Measurements from ENCODE around the gene GFRA1. TPM values are rescaled to one million over a fixed set of nuclear protein-coding genes. Genes with fewer than 3 reads are reported as not detected.

Gene GFRA1
- polyA plus RNA-seq, 3 donors, result not detected

DNA sequence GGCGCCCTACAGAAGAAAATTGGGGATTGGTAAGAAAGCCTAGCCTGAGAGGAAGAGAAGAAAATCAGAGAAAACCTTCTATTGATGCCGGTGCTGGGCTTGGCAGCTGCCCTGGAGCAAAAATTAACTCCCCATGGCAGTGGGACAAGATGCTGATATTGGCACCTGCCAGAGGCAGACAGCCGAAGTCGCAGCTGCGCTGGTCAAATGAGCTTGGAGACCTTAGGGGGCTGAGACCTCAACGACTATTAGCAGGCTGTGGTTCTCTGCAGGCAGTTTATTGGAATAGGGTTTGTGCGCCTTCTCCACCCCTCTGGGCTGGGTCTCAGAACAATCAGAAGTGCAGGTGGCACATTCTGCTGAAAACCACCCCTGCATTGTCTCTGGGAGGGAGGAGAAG lies 213.7 kb downstream of the GFRA1 start:
- Mint-ChIP-seq H3K27me3 (ENCODE audit: low read depth in 3 of 3) (peaks cover 0 to 1% (median 0%) of the 10 kb centered on the region in 3 donors), H3K27ac (no peak overlapping the region), H3K4me3 (no peak overlapping the region), H3K36me3 (no peaks in the 10 kb centered on the region), H3K4me1 (no peaks in the 10 kb centered on the region), H3K9me3 (peaks cover 0 to 3% (median 0%) of the 10 kb centered on the region in 7 donors)
- H3K4me1 ChIP-seq (ENCODE audit: control insufficient read depth in 1 of 2, insufficient read depth in 2 of 2, low read length in 2 of 2), result no peaks in the 10 kb centered on the region
- no peaks in the 10 kb centered on the region for H3K36me3 ChIP-seq (replicated peaks in 1 of 2; ENCODE audit: control insufficient read depth in 1 of 2, insufficient read depth in 2 of 2, low read length in 2 of 2)
- no peak for TF ChIP-seq CTCF (IDR thresholded peaks at IDR 0.05)
- intact Hi-C loops (cut with micrococcal nuclease), result no loop called here
- H3K4me2 ChIP-seq (replicated peaks; ENCODE audit: extremely low read depth, low read length, poor library complexity, severe bottlenecking), result no peak overlapping the region
- H3K79me2 ChIP-seq (ENCODE audit: insufficient read depth, low read length), result no peaks in the 10 kb centered on the region
- no peak overlapping the region for H2AFZ ChIP-seq (ENCODE audit: insufficient read depth, low read depth, low read length, poor library complexity, severe bottlenecking)
- H3K9me3 ChIP-seq (replicated peaks in 1 of 2; ENCODE audit: control insufficient read depth in 1 of 2, insufficient read depth in 1 of 2, low read length in 2 of 2), result no peaks in the 10 kb centered on the region
- 93% methylated on average over 3 of the region's 7 CpGs for WGBS (ENCODE audit: insufficient coverage)
- no peak overlapping the region for H3K4me3 ChIP-seq (replicated peaks in 1 of 3; ENCODE audit: low read depth in 2 of 3, low read length in 3 of 3)
- H3K9ac ChIP-seq (ENCODE audit: insufficient read depth, low read length, poor library complexity, severe bottlenecking), result no peak overlapping the region
- no peak for DNase-seq
- no peak overlapping the region for H3K27ac ChIP-seq (ENCODE audit: low read depth in 1 of 2, low read length in 2 of 2)
- no peaks in the 10 kb centered on the region for H4K20me1 ChIP-seq (ENCODE audit: insufficient read depth, low read length)
- no peaks in the 10 kb centered on the region for H3K27me3 ChIP-seq (ENCODE audit: control insufficient read depth in 2 of 2, insufficient read depth in 2 of 2, low read length in 2 of 2)

DNA sequence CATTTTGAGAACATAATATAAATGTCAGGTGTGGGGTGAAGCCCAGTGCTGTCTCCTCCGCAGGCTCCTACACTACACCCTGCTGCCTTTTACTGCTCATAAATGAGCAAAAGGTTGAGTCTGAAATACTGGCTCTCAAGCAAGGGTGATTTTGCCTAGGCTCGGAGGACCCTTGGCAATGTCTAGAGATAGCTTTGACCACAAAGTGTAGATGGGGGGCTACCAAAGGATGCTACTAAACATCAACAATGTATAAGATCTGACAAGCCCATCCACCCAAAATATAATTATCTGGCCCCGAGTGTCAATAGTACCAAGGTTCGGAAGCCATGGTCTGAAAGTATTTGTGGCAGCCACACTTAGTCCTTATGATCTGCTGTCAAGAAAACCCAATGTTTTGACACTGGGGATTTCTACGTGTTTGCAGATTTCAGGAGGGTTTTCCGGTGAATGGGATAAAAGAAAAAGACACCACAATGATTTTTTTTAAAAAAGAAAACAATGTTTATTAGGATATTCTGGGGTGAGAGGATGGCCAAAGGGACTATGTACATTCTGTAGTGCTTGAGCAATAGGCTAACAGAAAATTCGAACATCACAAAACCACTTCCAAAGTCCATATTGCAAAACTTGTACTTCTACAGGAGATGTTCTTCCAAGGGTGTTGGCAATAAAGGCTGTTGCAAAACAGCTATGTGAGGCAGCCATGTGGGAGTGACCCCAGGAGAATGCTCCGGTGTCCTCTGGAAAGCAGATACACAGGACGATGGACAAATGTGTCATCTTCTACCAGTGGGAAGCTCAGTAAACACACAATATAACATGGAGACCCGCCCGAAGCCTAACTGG lies 216.3 kb downstream of the GFRA1 start:
- H3K27ac Mint-ChIP-seq, result no peak overlapping the region
- no peak overlapping the region for H2AFZ ChIP-seq (ENCODE audit: insufficient read depth, low read depth, low read length, poor library complexity, severe bottlenecking)
- no peaks in the 10 kb centered on the region for H3K4me1 ChIP-seq (ENCODE audit: control insufficient read depth in 1 of 2, insufficient read depth in 2 of 2, low read length in 2 of 2)
- H3K79me2 ChIP-seq (ENCODE audit: insufficient read depth, low read length), result no peaks in the 10 kb centered on the region
- 100% methylated on average over 2 of the region's 11 CpGs for WGBS (ENCODE audit: insufficient coverage)
- H3K27ac ChIP-seq (ENCODE audit: low read depth in 1 of 2, low read length in 2 of 2), result no peak overlapping the region
- intact Hi-C loops (cut with micrococcal nuclease), result no loop called here
- no peaks in the 10 kb centered on the region for H3K27me3 ChIP-seq (ENCODE audit: control insufficient read depth in 2 of 2, insufficient read depth in 2 of 2, low read length in 2 of 2)
- no peak for DNase-seq
- no peak overlapping the region for H3K4me3 ChIP-seq (replicated peaks in 1 of 3; ENCODE audit: low read depth in 2 of 3, low read length in 3 of 3)
- H3K4me1 Mint-ChIP-seq, result no peaks in the 10 kb centered on the region
- peaks cover 0 to 1% (median 0%) of the 10 kb centered on the region in 3 donors for H3K27me3 Mint-ChIP-seq (ENCODE audit: low read depth in 3 of 3)
- H3K4me2 ChIP-seq (replicated peaks; ENCODE audit: extremely low read depth, low read length, poor library complexity, severe bottlenecking), result no peak overlapping the region
- H4K20me1 ChIP-seq (ENCODE audit: insufficient read depth, low read length), result no peaks in the 10 kb centered on the region
- no peak overlapping the region for H3K9ac ChIP-seq (ENCODE audit: insufficient read depth, low read length, poor library complexity, severe bottlenecking)
- H3K36me3 Mint-ChIP-seq, result no peaks in the 10 kb centered on the region
- peaks cover 0 to 7% (median 0%) of the 10 kb centered on the region in 7 donors for H3K9me3 Mint-ChIP-seq
- no peak for TF ChIP-seq CTCF (IDR thresholded peaks at IDR 0.05)
- no peaks in the 10 kb centered on the region for H3K9me3 ChIP-seq (replicated peaks in 1 of 2; ENCODE audit: control insufficient read depth in 1 of 2, insufficient read depth in 1 of 2, low read length in 2 of 2)
- H3K36me3 ChIP-seq (replicated peaks in 1 of 2; ENCODE audit: control insufficient read depth in 1 of 2, insufficient read depth in 2 of 2, low read length in 2 of 2), result no peaks in the 10 kb centered on the region
- no peak overlapping the region for H3K4me3 Mint-ChIP-seq

Data from CD14-positive monocyte (primary cell).